HG03025 (cell line): ENCODE results near the gene APBA2.

Experiments used
- ATAC-seq: cut with Tn5 transposase; IDR thresholded peaks from one replicate; pipeline ENCODE4 v1.9.1; 2021; ENCODE audit warnings: mild to moderate bottlenecking, moderate library complexity; ENCODE audit not compliant: unreplicated experiment, low FRiP score

The APBA2 gene

DNA sequence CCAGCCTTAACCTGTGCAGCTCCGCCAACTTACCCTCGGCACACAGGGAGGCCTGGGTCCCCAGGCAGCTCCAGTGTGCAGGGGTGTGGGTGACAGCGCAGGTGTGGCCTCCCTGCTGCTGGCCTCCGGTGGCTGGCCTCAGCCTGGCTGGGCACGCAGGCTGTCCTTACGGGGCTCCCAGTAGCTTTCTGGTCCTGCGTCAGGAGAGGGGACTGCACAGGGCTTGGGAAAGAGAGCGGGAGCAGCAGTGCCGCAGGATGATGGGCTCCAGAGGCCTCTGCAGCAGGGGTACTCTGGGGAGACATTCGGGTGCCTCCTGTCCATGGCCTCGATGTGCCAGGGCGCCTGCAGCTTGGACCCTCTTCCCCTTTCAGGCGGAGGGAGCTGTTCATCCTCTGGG lies 9.4 kb downstream of the APBA2 start:
- no peak for ATAC-seq

DNA sequence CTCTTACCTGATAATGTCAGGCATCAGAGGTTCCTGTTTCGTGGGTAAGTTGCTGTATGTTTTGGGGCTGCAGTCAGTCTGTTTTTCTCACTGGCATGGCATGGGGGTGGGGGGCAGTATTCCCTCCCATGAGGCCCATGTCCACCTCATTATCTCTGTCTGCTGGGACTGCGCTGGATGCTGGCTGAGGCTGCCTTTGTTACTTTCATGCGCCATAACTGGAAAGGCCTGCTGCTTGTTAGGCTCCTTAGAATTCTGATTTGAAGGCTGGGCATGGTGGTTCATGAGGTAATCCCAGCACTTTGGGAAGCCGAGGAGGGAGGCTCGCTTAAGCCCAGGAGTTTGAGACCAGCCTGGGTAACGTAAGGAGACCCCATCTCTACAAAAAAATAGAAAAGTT lies 9.8 kb downstream of the APBA2 start:
- no peak for ATAC-seq

DNA sequence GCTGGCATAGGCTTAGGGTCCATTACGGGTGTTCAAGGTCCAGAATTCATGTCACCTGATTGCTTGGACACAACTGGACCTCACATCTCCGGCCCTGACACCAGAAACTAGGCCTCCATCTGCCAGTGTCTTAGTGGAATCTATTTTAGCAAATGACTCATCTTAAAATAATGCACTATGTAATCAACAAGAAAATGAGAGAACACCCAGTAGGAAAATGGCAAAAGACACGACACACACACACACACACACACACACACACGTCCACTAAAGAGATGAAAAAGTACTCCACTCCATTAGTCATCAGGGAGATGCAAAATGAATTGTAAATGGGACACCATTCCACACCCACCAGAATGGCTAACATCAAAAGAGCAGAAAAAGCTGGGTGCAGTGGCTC lies 11.2 kb downstream of the APBA2 start:
- no peak for ATAC-seq

DNA sequence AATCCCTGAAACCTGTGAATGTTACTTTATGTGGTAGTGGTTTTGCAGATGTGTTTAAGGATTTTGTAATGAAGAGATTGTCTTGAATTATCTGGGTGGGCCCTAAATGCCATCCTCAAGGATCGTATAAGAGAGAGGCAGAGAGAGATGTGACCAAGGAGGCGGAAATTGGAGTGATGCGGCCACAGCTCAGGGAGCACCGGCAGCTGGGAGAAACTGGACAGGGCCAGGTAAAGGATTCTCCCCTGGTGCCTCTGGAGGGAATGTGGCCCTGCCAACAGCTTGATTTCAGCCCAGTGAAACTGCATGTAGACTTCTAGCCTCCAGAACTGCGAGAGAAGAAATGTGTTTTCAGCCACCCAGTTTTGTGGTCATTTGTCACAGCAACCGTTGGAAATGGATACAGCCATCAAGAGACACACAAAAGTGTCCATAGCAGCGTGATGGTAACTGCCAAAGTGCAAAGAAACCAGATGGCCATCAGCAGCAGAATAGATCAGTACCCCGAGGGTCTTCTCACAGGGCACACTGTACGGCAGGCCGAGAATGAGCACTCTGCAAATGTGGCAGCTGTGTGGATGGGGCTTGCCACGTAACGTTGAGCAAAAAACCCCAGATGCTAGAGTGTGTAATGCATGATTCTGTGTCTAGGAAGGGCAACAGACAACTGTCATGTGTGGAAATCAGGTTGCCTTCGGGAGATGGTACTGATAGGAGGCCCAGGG lies 12.2 kb downstream of the APBA2 start:
- ATAC-seq, result no peak

DNA sequence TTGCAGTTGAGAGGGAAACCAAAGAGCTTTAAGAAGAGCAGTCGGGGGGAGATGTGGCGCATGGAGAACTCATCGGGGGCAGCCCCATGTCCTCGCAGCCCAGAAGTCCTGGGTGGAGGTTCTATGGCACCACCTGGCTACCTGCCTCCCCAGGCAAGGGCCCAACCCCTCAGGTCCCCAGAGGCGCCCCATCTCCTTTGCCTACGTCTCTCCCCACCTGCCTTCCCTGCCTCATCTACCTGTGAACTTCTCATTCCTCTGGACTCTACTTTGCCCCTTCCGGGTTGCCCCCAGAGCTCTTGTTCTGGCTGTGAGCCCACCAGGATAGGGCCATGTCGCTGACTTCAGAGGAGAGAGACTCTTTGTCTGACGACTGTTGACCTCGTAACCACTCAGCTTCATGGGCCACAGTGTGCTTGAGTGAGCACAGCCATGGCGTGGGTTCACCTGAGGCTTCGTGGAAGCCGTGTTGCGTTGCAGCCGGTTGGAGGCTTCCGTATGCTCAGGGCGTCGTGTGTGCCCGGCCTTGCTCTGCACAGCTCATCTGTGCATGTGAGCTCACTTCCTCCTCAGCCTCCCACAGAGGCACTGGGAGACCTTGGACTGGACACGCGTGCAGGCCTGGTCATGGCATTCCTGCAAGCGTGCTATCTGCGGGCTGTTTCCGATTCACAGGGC lies 13.4 kb downstream of the APBA2 start:
- no peak for ATAC-seq

DNA sequence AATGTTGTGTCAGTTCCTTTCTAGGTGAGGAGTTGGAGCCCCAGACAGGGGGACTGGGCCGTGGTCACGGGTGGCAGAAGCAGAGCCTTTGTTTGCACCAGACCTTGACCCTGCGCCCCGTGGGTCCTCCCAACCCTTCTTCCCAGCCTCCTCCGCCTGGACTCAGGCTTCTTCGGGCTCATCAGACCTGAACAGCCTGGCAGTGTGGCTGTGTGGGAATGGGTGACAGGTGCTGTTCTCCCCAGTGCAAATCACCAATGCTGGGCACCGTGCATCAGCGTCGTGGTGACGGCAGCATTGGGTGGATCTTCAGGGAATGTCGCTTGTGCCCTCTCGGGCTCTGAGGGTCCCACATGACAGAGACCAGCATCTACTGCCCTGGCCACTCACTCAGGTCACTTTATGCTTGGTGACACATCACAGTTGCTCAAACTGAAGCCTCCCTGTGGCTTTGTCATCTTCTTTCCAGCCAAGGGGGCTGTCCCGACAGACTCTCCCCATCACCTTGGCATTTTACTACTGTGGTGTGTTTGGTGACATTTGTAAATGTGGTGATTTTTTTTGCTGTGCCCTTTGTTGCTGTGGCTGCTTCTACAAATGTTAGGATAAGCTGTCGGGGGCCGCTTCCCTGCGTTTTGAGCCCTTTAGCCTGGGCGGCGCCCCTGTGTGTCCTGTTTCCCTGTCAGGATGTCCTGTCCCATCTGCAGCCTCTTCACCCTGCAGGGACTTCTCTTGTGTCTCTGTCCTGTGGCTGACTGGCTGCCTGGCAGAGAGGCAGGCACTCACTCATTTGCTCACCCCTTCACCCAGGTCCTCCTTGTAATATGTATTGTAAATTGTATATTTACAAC lies 14.5 kb downstream of the APBA2 start:
- no peak for ATAC-seq

DNA sequence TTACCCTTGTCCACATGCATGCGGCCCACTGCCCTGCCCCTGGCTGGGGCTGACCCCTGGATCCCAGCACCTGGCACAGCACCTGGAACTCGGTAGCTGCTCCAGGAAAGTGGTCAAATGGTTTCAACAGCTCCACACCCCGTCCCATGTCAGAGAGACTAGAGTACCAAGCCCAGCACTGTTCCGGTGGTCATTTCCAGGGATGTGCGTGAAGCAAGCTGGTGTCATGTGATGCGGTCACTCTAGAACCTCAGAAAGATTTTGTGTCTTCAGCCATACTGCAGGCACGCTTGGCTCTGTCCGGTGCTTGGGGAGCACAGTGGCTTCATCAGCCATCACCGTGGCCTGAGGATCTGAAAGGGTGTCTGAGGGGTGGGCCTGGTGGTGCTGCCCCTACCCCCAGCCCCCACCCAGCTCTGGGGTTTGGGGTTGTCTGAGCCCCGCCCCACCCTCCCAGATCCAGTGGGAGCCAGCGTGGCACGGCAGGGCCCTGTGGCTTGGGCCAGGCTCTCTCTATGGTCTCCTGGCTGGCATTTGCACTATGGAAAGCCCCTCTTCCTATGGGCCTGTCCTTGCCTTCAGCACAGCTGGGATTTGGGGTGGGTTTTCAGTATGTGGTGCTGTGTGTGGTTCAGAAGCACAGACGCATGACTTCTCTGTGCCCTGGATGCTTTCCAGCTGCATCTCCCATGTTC lies 15.3 kb downstream of the APBA2 start:
- ATAC-seq, result no peak

DNA sequence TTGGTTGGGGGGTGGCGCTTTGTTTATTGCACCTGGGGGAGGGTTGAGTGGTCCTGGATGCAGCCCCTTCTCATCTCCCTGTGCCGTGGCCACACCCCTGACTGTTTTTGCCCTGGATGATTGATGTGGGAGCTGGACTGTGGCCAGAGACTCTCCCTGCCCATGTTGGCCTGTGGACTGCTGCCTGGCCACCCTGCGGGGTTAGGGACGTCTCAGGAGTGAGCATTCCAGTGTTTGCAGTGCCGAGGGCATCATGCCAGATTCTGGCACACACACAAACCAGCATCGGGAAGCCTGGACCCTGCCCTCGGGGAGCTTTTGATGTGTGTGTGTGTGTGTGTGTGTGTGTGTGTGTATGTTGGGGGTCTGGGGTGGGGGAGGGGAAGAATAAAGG lies 15.8 kb downstream of the APBA2 start:
- ATAC-seq, result no peak

DNA sequence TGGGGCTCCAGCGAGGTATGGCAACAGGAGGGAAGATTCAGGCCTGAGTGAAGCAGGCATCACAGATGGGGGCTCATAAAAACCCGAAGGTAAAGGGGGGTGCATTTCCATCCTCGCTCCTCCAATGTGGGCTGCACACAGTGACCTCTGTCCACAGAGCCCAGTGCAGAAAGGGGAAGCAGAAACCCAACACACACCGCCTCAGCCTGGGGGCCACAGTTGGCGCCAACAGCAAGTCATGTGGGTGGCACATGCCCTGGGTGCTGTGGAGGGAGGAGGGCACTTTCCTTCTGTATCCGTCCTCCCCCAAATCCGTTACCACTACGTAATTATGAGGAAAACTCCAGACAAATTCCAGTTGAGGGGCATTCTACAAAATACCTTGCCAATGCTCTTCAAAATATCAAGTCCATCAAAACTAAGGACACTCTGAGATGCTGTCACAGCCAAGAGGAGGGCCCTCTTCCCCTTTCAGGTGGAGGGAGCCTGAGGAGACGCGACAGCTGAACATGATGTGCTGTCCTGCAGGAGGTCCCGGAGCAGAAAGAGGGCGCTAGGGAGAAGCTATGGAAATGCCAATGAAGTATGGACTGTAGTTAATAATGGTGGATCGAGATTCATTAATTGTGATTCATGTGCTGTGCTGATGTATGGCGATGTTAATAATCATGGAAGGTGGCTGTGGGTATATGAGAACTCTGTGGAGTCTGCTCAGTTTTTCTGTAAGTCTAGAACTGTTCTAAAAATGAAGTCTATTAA lies 16.4 kb downstream of the APBA2 start:
- no peak for ATAC-seq

DNA sequence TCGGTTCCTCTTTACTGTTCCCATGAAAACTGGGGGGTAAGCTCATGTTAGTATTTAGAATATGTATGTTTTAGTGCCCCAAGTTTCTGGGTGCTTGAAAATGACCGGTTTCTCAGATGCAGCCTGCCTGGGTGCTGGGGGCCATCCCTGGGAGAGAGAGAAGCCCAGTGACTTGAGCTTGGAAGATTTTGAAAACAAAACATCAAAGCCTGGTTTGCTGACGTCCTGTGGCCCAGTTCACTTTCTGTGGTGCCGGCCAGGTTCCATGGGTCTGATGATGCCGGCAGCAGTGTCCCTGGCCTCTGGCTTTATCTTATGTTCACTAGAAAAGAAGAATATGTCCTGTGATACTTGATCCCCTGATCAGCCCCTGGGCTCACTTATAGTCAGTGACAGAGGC lies 17.1 kb downstream of the APBA2 start:
- ATAC-seq, result no peak

DNA sequence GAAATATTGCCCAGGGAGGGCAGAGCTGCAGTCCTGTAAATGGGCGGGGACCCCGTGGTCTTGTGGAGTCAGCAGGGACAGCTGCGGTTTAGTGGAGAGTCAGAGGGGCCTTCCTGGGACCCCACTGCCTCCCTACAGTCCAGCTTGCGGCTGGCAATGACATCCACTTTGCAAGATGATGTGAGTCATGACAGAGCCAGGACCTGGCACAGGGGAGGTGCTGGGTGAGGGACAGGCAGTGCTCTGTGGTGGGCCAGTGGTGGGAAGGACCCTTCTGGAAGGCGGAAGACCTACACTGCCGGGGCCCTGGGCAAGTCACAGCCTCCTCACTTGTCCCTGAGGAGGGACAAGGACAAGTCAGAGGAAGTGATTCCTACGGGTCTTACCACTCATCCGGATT lies 17.8 kb downstream of the APBA2 start:
- no peak for ATAC-seq

DNA sequence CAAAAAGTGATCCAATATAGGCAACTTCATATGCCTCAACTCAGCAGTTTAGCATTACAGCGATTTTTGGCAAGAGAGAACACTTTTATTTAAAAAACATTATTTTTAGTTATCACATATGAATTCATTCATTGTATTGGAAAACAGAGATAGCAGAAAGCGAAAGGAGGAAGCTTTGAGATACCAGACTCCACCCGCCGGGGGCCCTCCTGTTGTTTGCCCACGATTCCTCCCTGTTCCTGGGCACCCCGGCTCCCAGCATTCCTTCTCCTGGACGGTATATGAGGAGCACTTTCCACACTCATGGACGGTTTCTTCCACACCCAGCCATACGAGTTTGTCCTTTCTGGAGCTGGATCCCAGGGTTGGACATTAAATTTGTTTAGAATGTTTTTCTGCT lies 18.2 kb downstream of the APBA2 start:
- ATAC-seq, result no peak

DNA sequence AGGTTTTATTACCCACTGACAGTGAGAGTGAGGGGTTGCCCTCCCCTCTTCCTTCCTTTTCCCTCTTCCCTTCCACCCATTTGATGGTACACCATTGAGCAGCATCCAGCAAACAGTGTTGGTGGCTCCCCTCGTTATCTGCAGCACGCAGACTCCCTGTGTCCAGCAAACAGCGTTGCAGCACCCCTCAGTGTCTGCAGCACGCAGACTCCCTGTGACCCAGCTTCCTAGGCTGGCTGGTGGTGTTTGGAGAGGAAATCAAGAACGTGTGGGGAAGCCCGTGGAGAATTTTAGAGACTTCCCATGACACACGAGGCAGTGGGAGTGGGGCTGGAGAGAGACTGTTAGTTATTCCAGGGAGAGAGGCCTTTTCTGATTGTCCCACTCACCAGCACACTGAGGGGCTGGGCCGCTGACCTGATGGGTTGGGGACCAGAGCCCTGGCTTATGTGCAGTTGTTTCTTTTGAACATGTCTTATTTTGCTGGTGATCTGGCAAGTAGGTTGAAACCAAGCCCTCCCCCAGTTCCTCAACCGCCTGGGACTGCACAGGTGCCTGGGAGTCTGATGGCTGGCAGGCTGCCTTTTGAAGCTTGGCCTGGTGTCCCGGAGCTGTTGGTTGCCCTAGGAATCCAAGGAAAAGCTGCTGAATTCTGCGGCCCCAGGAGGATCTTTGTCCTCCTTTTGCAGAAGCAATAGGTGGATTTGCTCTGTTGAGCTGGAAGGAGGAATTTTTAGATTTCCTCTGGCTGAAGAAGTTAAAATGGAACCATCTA lies 19.0 kb downstream of the APBA2 start:
- ATAC-seq, result no peak

DNA sequence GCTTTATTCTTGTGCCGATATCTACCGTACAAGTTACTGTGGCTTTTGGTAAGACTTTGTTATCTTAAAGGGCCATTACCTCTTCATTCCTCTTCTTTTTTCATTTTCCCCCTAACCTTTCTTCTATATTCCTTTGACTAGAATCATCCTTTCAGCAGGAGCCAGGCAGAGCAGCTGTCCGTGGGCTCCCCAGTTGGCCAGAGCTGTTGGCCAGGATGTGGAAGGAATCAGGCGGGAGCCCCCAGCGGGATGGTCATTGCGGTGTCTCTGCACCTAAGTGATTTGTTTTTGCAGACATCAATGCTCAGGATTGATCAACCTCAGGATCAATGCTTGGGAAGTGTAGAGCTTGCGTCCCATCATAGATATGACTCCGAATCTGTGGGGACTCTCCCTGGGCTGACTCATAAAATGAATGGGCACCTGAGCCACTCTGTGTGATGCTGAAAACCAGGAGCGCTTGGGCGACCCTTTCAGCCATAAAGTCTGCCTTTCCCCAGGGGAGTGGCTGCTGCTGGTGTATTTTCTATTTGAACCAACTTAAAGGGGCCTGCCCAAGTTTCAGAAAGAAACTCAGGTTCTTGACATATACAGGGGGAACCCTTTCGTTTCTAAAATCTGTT lies 21.7 kb downstream of the APBA2 start:
- no peak for ATAC-seq

DNA sequence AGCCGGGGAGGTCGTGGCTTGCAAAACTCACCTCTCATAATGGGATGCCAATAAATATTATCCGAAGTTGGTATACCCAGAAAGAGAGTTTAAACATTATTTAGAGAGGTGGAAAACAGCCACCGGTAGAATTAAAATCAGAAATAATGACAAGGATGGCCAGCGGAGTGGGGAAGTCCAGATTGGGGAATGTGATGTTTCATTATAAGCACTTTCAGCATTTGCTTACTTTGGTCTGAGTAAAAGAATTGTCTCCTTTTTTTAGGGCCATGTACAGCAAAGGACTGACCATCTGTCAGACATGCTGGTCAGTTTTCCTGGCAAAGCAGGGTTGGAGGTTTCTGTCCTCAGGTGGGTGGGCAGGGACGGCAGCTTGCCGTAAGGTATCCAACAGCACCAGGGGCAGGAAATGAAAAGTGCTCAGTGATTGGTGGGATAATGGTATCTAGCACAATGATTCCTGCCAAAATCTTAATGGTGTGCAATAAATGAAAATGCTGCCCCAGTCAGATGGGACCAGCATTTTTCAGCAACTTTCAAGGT lies 24.3 kb downstream of the APBA2 start:
- ATAC-seq, result no peak

DNA sequence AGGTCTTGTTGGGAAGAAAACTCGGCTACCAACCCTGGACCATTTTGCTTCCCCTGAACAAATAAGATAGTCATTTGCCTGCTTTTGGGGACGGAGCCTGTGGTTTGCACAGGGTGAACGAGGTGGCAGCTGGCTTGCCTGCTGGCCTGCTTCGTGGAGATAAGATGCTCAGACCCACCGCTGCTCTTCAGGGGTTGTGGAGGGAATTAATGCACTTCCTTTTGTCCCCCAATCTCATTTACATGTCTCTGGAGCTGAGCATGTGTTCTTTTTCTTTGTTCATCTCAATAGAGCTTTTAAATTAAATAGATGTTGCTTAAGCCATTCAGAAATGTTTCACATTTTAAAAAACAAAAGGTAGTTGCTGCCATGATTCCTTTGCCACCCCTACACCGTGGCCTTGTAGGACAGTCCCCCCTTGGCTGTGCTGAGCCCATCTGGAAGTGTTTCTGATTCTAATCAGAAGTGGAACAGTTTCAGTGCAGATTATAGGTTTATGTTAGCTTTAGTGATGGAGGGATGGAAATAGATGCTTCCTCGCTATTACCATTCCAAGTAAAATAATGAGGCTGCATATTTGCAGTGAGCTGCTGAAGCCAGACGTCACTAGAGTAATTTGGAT lies 25.6 kb downstream of the APBA2 start:
- no peak for ATAC-seq

DNA sequence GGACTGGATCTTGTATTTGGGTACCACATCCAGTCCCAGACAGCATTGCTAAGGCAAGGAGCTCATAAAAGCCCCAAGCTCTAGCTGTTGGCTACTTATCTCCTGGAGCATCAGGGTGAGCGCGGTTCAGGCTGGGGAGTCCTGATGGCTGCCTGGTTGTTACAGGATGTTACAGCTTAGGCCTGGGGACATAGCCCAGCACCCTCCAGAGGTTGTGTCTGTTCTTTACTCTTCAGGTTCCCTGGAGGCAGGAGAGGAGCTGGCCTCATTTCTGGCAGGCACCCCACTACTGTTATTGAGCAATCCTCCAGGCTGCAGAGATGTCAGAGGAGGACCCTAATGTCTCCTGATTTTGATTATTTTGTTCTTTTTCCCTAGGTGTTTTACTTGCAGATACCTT lies 26.6 kb downstream of the APBA2 start:
- ATAC-seq, result no peak

DNA sequence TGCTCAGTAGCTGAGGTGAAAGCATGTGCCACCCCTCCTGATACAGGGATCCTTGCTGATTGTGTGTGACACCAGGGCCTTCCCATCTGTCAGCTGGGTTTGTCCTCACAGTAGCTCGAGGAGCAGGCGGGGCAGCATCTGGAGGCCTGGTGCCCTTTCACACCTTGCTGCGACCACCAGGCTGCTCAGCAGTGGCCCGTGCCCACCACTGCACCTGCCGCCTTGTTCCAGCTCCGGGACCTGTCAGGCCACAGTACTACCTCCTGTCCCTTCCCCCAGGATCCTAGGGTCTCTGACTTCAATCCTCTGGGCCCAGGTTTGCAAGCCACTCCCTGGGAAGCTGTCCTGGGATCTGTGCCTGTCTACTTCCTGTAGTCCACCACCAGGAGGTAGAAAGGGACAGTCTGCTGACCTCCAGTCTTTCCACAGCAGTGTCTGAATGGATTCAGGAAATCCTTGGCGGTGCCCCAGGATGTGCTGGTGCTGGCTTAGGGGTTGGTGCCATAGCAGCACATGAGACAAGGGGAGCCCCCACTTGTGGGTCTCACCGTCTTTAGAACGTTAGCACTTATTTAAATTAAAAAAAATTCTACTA lies 27.5 kb downstream of the APBA2 start:
- no peak for ATAC-seq
